Uterus (tissue), 4 donors: ENCODE data around the gene POU3F2. TPM values are rescaled to one million over a fixed set of nuclear protein-coding genes. Genes with fewer than 3 reads are reported as not detected.

Experiments used
- DNase-seq, 2 donors: peaks; one replicate each; pipeline ENCODE4 v3.0.0-alpha.2; 2019 to 2020
- H3K27ac ChIP-seq, 2 donors: fragments of 200-600 bp; sonication (generic); 1 replicate in 1 of 2; 2 replicates in 1 of 2; pipeline ENCODE4 v1.5.1; 2016 to 2018
- H3K27me3 ChIP-seq, 2 donors: fragments of 200-600 bp; sonication (generic); one replicate each; pipeline ENCODE4 v1.5.1; 2018 to 2019; ENCODE audit warnings: control low read depth in 1 of 2
- H3K36me3 ChIP-seq, 2 donors: fragments of 200-600 bp; sonication (generic); one replicate each; pipeline ENCODE4 v1.5.1; 2019; ENCODE audit warnings: control low read depth in 1 of 2
- H3K4me1 ChIP-seq, 2 donors: fragments of 200-600 bp; sonication (generic); one replicate each; pipeline ENCODE4 v1.5.1; 2018 to 2019; ENCODE audit warnings: control low read depth in 1 of 2
- H3K4me3 ChIP-seq, 2 donors: fragments of 200-600 bp; sonication (generic); 1 replicate in 1 of 2; 2 replicates in 1 of 2; pipeline ENCODE4 v1.5.1; 2018 to 2019; ENCODE audit warnings: mild to moderate bottlenecking in 1 of 2
- H3K9me3 ChIP-seq, 2 donors: fragments of 200-600 bp; sonication (generic); one replicate each; pipeline ENCODE4 v1.5.1; 2019; ENCODE audit warnings: control low read depth in 1 of 2
- POLR2A ChIP-seq, 2 donors: fragments of 450-650 bp; IDR thresholded peaks; one replicate each; pipeline ENCODE4 v1.6.1; 2016; ENCODE audit warnings: antibody characterized with exemption in 2 of 2, mild to moderate bottlenecking in 1 of 2, moderate library complexity in 1 of 2
- intact Hi-C: fragments of 100-400 bp; cut with DNase I; formaldehyde crosslinking; loops from one replicate; pipeline ENCODE4 v1.15.1; 2023; ENCODE audit warnings: low total_unique reads
- total RNA-seq, 4 donors: library from RNA; depleted of rRNA in 3 of 4; stranded (reverse); fragments of >200 nt in 3 of 4; gene quantifications; one replicate each; pipeline versions ENCODE4 v1.1.0 to v1.2.4, GENCODE V29; 2014 to 2023
- TF ChIP-seq, protein P1 (sequence below), 4 experiments: fragments of 200-600 bp in 2 of 4; fragments of 450-650 bp in 2 of 4; sonication (generic) in 2 of 4; IDR thresholded peaks; one replicate each; pipeline ENCODE4 v1.5.1; 2016 to 2019; ENCODE audit warnings: antibody characterized with exemption in 4 of 4, mild to moderate bottlenecking in 2 of 4, moderate library complexity in 1 of 4
- donor health status: DM: yes; HTN: yes; CAD: no.

Gene POU3F2
- total RNA-seq, 4 donors from 2014 or later: not detected

DNA sequence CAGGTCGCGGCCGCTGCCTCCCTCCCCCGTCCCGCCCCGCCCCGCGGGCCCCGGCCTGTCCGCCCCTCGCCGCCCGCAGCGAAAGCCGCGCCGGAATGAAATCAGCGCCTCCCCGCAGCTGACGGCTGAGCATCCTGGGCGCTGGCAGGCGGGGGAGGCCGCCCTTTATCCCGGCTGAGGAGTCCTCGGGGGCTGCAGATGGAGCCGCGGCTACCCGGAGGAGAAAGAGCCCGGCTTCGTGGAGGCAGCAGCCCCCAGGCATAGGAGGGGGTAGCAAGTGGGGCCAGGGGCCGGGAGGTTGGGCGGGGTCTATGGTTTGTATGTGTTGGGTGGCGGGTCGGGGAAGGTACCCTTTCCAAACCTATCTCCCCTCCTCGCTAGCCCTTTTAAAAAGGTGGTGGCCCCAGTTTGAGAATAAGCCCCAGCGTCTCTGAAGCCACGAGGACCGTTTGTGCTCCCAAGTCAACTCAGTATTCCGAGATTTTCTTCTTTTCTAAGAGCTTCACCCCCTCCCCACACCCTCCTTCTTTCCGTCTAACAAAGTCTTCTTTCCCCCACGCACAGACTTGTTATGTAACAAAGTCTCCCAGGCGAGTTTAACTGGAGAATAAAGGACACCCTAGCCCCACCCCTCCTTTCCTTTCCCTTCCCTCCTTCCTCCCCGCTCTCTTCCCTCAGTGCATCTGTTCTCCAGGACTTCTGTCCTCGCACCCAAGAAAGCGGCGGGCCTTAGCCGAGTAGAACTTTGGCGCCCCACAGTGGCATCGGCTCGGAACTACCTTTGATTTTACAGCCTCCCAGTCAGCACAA, 11.0 kb downstream of the POU3F2 start:
- Histone ChIP-seq H3K36me3 (no peaks in the 10 kb centered on the region), H3K4me1 (peaks cover 5 to 7% of the 10 kb centered on the region in 2 donors), H3K27ac (no peak overlapping the region), H3K4me3 (peak overlapping the region in 1 of 2 donors; percentile 22), H3K9me3 (no peaks in the 10 kb centered on the region), H3K27me3 (peaks cover 26 to 72% of the 10 kb centered on the region in 2 donors)
- intact Hi-C loops: no loop called here
- no peak for TF ChIP-seq POLR2A (IDR thresholded peaks at IDR 0.05)
- TF ChIP-seq, protein P1, sequence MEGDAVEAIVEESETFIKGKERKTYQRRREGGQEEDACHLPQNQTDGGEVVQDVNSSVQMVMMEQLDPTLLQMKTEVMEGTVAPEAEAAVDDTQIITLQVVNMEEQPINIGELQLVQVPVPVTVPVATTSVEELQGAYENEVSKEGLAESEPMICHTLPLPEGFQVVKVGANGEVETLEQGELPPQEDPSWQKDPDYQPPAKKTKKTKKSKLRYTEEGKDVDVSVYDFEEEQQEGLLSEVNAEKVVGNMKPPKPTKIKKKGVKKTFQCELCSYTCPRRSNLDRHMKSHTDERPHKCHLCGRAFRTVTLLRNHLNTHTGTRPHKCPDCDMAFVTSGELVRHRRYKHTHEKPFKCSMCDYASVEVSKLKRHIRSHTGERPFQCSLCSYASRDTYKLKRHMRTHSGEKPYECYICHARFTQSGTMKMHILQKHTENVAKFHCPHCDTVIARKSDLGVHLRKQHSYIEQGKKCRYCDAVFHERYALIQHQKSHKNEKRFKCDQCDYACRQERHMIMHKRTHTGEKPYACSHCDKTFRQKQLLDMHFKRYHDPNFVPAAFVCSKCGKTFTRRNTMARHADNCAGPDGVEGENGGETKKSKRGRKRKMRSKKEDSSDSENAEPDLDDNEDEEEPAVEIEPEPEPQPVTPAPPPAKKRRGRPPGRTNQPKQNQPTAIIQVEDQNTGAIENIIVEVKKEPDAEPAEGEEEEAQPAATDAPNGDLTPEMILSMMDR (IDR thresholded peaks at IDR 0.05): peak; percentile 56 to 80 (median 62)
- DNase-seq: peak; percentile 50 to 66

GRCh38 chr6:98846021-98846380, 11.6 kb downstream of the POU3F2 start:
- DNase-seq: no peak
- no peak overlapping the region for H3K4me3 ChIP-seq
- H3K27ac ChIP-seq: no peak overlapping the region
- peaks cover 26 to 67% of the 10 kb centered on the region in 2 donors for H3K27me3 ChIP-seq
- no peaks in the 10 kb centered on the region for H3K36me3 ChIP-seq
- intact Hi-C loops: no loop called here
- no peaks in the 10 kb centered on the region for H3K9me3 ChIP-seq
- no peak for TF ChIP-seq POLR2A (IDR thresholded peaks at IDR 0.05)
- TF ChIP-seq, protein P1 (IDR thresholded peaks at IDR 0.05): no peak
- peaks cover 5 to 7% of the 10 kb centered on the region in 2 donors for H3K4me1 ChIP-seq

- Histone ChIP-seq H3K4me3 (no peak overlapping the region), H3K36me3 (no peaks in the 10 kb centered on the region), H3K27me3 (peaks cover 23 to 53% of the 10 kb centered on the region in 2 donors), H3K9me3 (no peaks in the 10 kb centered on the region), H3K27ac (no peak overlapping the region), H3K4me1 (peaks cover 5 to 7% of the 10 kb centered on the region in 2 donors)
- DNase-seq: no peak
- intact Hi-C loops: no loop called here
- TF ChIP-seq, protein P1 (IDR thresholded peaks at IDR 0.05): no peak
- TF ChIP-seq POLR2A (IDR thresholded peaks at IDR 0.05): no peak
Observed at GRCh38 chr6:98847416-98847778, 13.0 kb downstream of the POU3F2 start.

GRCh38 chr6:98847779-98848538, 13.6 kb downstream of the POU3F2 start:
- Histone ChIP-seq H3K27me3 (peaks cover 17 to 48% of the 10 kb centered on the region in 2 donors), H3K27ac (no peak overlapping the region), H3K36me3 (no peaks in the 10 kb centered on the region), H3K4me3 (no peak overlapping the region), H3K9me3 (no peaks in the 10 kb centered on the region), H3K4me1 (peaks cover 5 to 7% of the 10 kb centered on the region in 2 donors)
- intact Hi-C loops: no loop called here
- no peak for DNase-seq
- TF ChIP-seq, protein P1 (IDR thresholded peaks at IDR 0.05): no peak
- no peak for TF ChIP-seq POLR2A (IDR thresholded peaks at IDR 0.05)
